H9 (cell line): Measurements from ENCODE around the gene CLCN6. TPM values are rescaled to one million over a fixed set of nuclear protein-coding genes. Genes with fewer than 3 reads are reported as not detected.

ENCODE experiments used
- DNase-seq: peaks from one replicate; pipeline ENCODE4 v3.0.0-alpha.2; 2017
- H2AFZ ChIP-seq: one replicate; pipeline ENCODE4 v1.6.1; 2013; ENCODE audit warnings: mild to moderate bottlenecking, low read length, control low read depth, moderate library complexity
- H2AK5ac ChIP-seq: 2 replicates; pipeline ENCODE4 v1.6.1; 2013; ENCODE audit warnings: low read length, control low read depth, mixed read lengths; ENCODE audit not compliant: insufficient read length
- H2BK120ac ChIP-seq: one replicate; pipeline ENCODE4 v1.6.1; 2013; ENCODE audit warnings: low read depth, mild to moderate bottlenecking, low read length, control low read depth, inconsistent platforms; ENCODE audit not compliant: poor library complexity, severe bottlenecking
- H2BK12ac ChIP-seq: 2 replicates; pipeline ENCODE4 v1.6.1; 2013; ENCODE audit warnings: low read length, control low read depth, mixed read lengths, low read depth; ENCODE audit not compliant: insufficient read length
- H2BK15ac ChIP-seq: 2 replicates; pipeline ENCODE4 v1.6.1; 2013; ENCODE audit warnings: low read depth, low read length, control low read depth
- H2BK20ac ChIP-seq: one replicate; pipeline ENCODE4 v1.6.1; 2013; ENCODE audit warnings: low read depth, mild to moderate bottlenecking, low read length, control low read depth, inconsistent platforms; ENCODE audit not compliant: poor library complexity, severe bottlenecking
- H2BK5ac ChIP-seq: 2 replicates; pipeline ENCODE4 v1.6.1; 2013; ENCODE audit warnings: low read length, control low read depth, mixed read lengths; ENCODE audit not compliant: insufficient read length
- H3K14ac ChIP-seq: 2 replicates; pipeline ENCODE4 v1.6.1; 2013; ENCODE audit warnings: low read length, control low read depth; ENCODE audit not compliant: insufficient read depth
- H3K18ac ChIP-seq: 2 replicates; pipeline ENCODE4 v1.6.1; 2013; ENCODE audit warnings: low read depth, mild to moderate bottlenecking, mixed read lengths, low read length, control low read depth; ENCODE audit not compliant: insufficient read length
- H3K23ac ChIP-seq: 2 replicates; pipeline ENCODE4 v1.6.1; 2013; ENCODE audit warnings: low read length, control low read depth, mixed read lengths, low read depth; ENCODE audit not compliant: insufficient read length
- H3K23me2 ChIP-seq: 2 replicates; pipeline ENCODE4 v1.6.1; 2013; ENCODE audit warnings: low read depth, mild to moderate bottlenecking, mixed read lengths, low read length, control low read depth; ENCODE audit not compliant: insufficient read length, poor library complexity, severe bottlenecking
- H3K27ac ChIP-seq: 2 replicates; pipeline ENCODE4 v1.5.1; 2013; ENCODE audit warnings: low read length, control low read depth, mixed read lengths, low read depth; ENCODE audit not compliant: insufficient read length
- H3K27me3 ChIP-seq: 2 replicates; pipeline ENCODE4 v1.6.1; 2013; ENCODE audit warnings: low read length, control low read depth, inconsistent platforms; ENCODE audit not compliant: insufficient read depth
- H3K4ac ChIP-seq: 2 replicates; pipeline ENCODE4 v1.6.1; 2013; ENCODE audit warnings: low read depth, mild to moderate bottlenecking, control low read depth, inconsistent platforms, low read length, moderate library complexity
- H3K4me1 ChIP-seq: 2 replicates; pipeline ENCODE4 v1.6.1; 2013; ENCODE audit warnings: low read length, control low read depth, inconsistent platforms; ENCODE audit not compliant: insufficient read depth
- H3K4me2 ChIP-seq: 2 replicates; pipeline ENCODE4 v1.6.1; 2013; ENCODE audit warnings: low read length, control low read depth, mixed read lengths; ENCODE audit not compliant: insufficient read length, insufficient read depth
- H3K56ac ChIP-seq: 2 replicates; pipeline ENCODE4 v1.6.1; 2013; ENCODE audit warnings: low read depth, mild to moderate bottlenecking, mixed read lengths, low read length, control low read depth; ENCODE audit not compliant: insufficient read length
- H3K79me1 ChIP-seq: 2 replicates; pipeline ENCODE4 v1.6.1; 2013; ENCODE audit warnings: low read depth, mild to moderate bottlenecking, moderate library complexity, low read length, control low read depth, inconsistent platforms; ENCODE audit not compliant: insufficient read depth, poor library complexity, severe bottlenecking
- H3K79me2 ChIP-seq: 2 replicates; pipeline ENCODE4 v1.6.1; 2013; ENCODE audit warnings: low read length, control low read depth, inconsistent platforms; ENCODE audit not compliant: insufficient read depth
- H3K9ac ChIP-seq: 2 replicates; pipeline ENCODE4 v1.6.1; 2013; ENCODE audit warnings: low read length, control low read depth, mixed read lengths; ENCODE audit not compliant: insufficient read length; ENCODE audit errors: extremely low read depth
- H3K9me3 ChIP-seq: one replicate; pipeline ENCODE4 v1.6.1; 2013; ENCODE audit warnings: low read depth, low read length, inconsistent platforms; ENCODE audit not compliant: control insufficient read depth
- H3T11ph ChIP-seq: one replicate; pipeline ENCODE4 v1.6.1; 2013; ENCODE audit warnings: mild to moderate bottlenecking, low read length, control low read depth, inconsistent platforms
- H4K20me1 ChIP-seq: one replicate; pipeline ENCODE4 v1.6.1; 2013; ENCODE audit not compliant: control insufficient read depth, insufficient read length, insufficient read depth
- H4K5ac ChIP-seq: 2 replicates; pipeline ENCODE4 v1.6.1; 2013; ENCODE audit warnings: low read depth, mild to moderate bottlenecking, mixed read lengths, low read length, control low read depth; ENCODE audit not compliant: insufficient read length
- H4K8ac ChIP-seq: replicated peaks from 2 replicates; pipeline ENCODE4 v1.6.1; 2013; ENCODE audit warnings: low read length, control low read depth, mixed read lengths, low read depth; ENCODE audit not compliant: insufficient read length
- H4K91ac ChIP-seq: 2 replicates; pipeline ENCODE4 v1.6.1; 2013; ENCODE audit warnings: low read depth, mild to moderate bottlenecking, moderate library complexity, mixed read lengths, low read length, control low read depth; ENCODE audit not compliant: insufficient read length
- H3K27ac Mint-ChIP-seq, 3 experiments: 2 replicates in 2 of 3; 3 replicates in 1 of 3; pipeline ENCODE4 v1.8.0; 2020 to 2021; ENCODE audit warnings: mixed read lengths in 3 of 3, mild to moderate bottlenecking in 1 of 3, moderate library complexity in 1 of 3
- H3K27me3 Mint-ChIP-seq: 2 replicates; pipeline ENCODE4 v1.8.0; 2021; ENCODE audit warnings: low read depth, mild to moderate bottlenecking, moderate library complexity, mixed read lengths
- H3K36me3 Mint-ChIP-seq, 3 experiments: 2 replicates in 2 of 3; 3 replicates in 1 of 3; pipeline ENCODE4 v1.8.0; 2020 to 2021; ENCODE audit warnings: low read depth in 3 of 3, mixed read lengths in 3 of 3; ENCODE audit not compliant: insufficient read depth in 1 of 3
- H3K4me1 Mint-ChIP-seq, 2 experiments: 2 replicates each; pipeline ENCODE4 v1.8.0; 2020; ENCODE audit warnings: mixed read lengths in 2 of 2
- H3K4me3 Mint-ChIP-seq, 2 experiments: 2 replicates in 1 of 2; 3 replicates in 1 of 2; pipeline ENCODE4 v1.8.0; 2020 to 2021; ENCODE audit warnings: mild to moderate bottlenecking in 2 of 2, mixed read lengths in 2 of 2, moderate library complexity in 1 of 2
- H3K9me3 Mint-ChIP-seq, 2 experiments: 2 replicates in 1 of 2; 3 replicates in 1 of 2; pipeline ENCODE4 v1.8.0; 2020; ENCODE audit warnings: mild to moderate bottlenecking in 2 of 2, mixed read lengths in 2 of 2, moderate library complexity in 1 of 2
- WGBS: extraction: QIAGEN DNeasy Blood & Tissue Kit; methylation state at CpG from one replicate; pipeline ENCODE4 v1.1.7; 2013; ENCODE audit warnings: missing lambda C conversion rate, low lambda C conversion rate, mixed read lengths; ENCODE audit not compliant: insufficient read length; ENCODE audit errors: extremely low coverage; 5-methylcytosine and 5-hydroxymethylcytosine counted together
- total RNA-seq: library from RNA; stranded (reverse); gene quantifications from 2 replicates; pipeline ENCODE4 v1.2.1, GENCODE V29; 2021
- TF ChIP-seq, protein P1 (sequence below): fragments of 200-600 bp; sonication (generic); conservative IDR thresholded peaks from 3 replicates; pipeline ENCODE4 v1.8.0; 2021; ENCODE audit warnings: antibody characterized with exemption, mild to moderate bottlenecking

The CLCN6 gene
- total RNA-seq, 1 experiment from 2014 or later, result 20.5 TPM

DNA sequence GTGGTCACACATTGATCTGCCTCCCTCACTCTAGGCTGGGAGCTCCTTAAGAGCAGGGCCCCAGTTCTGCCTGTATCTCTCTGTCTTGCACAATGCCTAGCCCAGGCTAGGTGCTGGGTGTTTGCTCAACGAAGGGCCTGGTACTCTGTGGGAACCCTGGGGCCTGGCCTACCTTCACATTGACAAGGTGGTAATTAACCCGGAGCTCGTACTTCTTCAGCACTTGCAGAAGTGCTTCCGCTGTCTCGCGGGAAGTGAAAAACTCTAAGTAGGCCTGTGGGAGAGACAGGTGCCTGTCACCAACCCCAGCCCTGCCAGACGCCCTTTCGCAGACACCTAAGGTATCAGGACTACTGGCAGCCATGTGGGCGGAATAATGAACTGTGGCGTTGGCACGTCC is 13.9 kb upstream of the CLCN6 start:
- H3K9me3 Mint-ChIP-seq, result no peaks in the 10 kb centered on the region
- no peak overlapping the region for H3K9ac ChIP-seq

More for the DNA sequence above, 13.9 kb upstream of the CLCN6 start:
- Histone ChIP-seq H3K27ac (no peak overlapping the region), H3K23ac (no peak overlapping the region), H3K79me2 (no peaks in the 10 kb centered on the region), H3K4me1 (peaks cover 2% of the 10 kb centered on the region; the same call in 1 of the 2 replicates), H2BK5ac (no peak overlapping the region), H4K5ac (no peak overlapping the region), H3K23me2 (no peaks in the 10 kb centered on the region), H3K18ac (no peak overlapping the region), H3K14ac (no peak overlapping the region; the same call in 1 of the 2 replicates), H3T11ph (no peak overlapping the region), H4K20me1 (no peaks in the 10 kb centered on the region), H3K4me2 (no peak overlapping the region), H2AK5ac (no peak overlapping the region), H3K9me3 (no peaks in the 10 kb centered on the region), H2BK12ac (no peak overlapping the region), H4K91ac (no peak overlapping the region), H3K56ac (no peak overlapping the region), H4K8ac (no peak overlapping the region), H2BK15ac (no peak overlapping the region), H2AFZ (no peak overlapping the region), H2BK120ac (no peak overlapping the region), H3K27me3 (no peaks in the 10 kb centered on the region), H3K79me1 (no peaks in the 10 kb centered on the region), H3K4ac (no peak overlapping the region), H2BK20ac (no peak overlapping the region)
- WGBS, result no CpG with 5 or more reads among the region's 11 CpGs
- Mint-ChIP-seq H3K4me3 (no peak overlapping the region), H3K27me3 (no peaks in the 10 kb centered on the region), H3K4me1 (peaks cover 6 to 11% of the 10 kb centered on the region in 2 experiments), H3K36me3 (peaks cover 12 to 41% (median 36%) of the 10 kb centered on the region in 3 experiments; a peak in 6 of 7 replicates), H3K27ac (peak overlapping the region in 2 of 3 experiments; percentile 20 to 45; a peak in 1 of 7 replicates)
- TF ChIP-seq, protein P1, sequence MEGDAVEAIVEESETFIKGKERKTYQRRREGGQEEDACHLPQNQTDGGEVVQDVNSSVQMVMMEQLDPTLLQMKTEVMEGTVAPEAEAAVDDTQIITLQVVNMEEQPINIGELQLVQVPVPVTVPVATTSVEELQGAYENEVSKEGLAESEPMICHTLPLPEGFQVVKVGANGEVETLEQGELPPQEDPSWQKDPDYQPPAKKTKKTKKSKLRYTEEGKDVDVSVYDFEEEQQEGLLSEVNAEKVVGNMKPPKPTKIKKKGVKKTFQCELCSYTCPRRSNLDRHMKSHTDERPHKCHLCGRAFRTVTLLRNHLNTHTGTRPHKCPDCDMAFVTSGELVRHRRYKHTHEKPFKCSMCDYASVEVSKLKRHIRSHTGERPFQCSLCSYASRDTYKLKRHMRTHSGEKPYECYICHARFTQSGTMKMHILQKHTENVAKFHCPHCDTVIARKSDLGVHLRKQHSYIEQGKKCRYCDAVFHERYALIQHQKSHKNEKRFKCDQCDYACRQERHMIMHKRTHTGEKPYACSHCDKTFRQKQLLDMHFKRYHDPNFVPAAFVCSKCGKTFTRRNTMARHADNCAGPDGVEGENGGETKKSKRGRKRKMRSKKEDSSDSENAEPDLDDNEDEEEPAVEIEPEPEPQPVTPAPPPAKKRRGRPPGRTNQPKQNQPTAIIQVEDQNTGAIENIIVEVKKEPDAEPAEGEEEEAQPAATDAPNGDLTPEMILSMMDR, result no peak
- no peak for DNase-seq
